ENCODE results near the gene PDS5B. TPM values are rescaled to one million over a fixed set of nuclear protein-coding genes. Genes with fewer than 3 reads are reported as not detected.
A peak's percentile ranks its signal among the peaks of the same experiment; 100 is the strongest.

PDS5B gene, protein sequence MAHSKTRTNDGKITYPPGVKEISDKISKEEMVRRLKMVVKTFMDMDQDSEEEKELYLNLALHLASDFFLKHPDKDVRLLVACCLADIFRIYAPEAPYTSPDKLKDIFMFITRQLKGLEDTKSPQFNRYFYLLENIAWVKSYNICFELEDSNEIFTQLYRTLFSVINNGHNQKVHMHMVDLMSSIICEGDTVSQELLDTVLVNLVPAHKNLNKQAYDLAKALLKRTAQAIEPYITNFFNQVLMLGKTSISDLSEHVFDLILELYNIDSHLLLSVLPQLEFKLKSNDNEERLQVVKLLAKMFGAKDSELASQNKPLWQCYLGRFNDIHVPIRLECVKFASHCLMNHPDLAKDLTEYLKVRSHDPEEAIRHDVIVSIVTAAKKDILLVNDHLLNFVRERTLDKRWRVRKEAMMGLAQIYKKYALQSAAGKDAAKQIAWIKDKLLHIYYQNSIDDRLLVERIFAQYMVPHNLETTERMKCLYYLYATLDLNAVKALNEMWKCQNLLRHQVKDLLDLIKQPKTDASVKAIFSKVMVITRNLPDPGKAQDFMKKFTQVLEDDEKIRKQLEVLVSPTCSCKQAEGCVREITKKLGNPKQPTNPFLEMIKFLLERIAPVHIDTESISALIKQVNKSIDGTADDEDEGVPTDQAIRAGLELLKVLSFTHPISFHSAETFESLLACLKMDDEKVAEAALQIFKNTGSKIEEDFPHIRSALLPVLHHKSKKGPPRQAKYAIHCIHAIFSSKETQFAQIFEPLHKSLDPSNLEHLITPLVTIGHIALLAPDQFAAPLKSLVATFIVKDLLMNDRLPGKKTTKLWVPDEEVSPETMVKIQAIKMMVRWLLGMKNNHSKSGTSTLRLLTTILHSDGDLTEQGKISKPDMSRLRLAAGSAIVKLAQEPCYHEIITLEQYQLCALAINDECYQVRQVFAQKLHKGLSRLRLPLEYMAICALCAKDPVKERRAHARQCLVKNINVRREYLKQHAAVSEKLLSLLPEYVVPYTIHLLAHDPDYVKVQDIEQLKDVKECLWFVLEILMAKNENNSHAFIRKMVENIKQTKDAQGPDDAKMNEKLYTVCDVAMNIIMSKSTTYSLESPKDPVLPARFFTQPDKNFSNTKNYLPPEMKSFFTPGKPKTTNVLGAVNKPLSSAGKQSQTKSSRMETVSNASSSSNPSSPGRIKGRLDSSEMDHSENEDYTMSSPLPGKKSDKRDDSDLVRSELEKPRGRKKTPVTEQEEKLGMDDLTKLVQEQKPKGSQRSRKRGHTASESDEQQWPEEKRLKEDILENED (N-terminal part only)
- total RNA-seq (10 to 100 TPM; 32.5 to 42.1 TPM), polyA plus RNA-seq (ENCODE audit: insufficient read length in 6 of 6) (10 to 100 TPM; 62.6 to 75.8 (median 71.5) TPM)
- long read RNA-seq, donor 1, partial matches to known transcripts, result 40 of 45 reads
- long read RNA-seq, donor 1, other reads (novel, unspliced or antisense), result 0 of 45 reads
- long read RNA-seq, donor 2, full-length matches to known transcripts, result 8 of 90 reads
- long read RNA-seq, donor 2, partial matches to known transcripts, result 82 of 90 reads
- long read RNA-seq, donor 2, other reads (novel, unspliced or antisense), result 0 of 90 reads
- long read RNA-seq, donor 3, partial matches to known transcripts, result 9 of 10 reads
- long read RNA-seq, donor 3, other reads (novel, unspliced or antisense), result 0 of 10 reads
- long read RNA-seq, donor 4, partial matches to known transcripts, result 0 of 1 reads
- long read RNA-seq, donor 4, other reads (novel, unspliced or antisense), result 1 of 1 reads
- long read RNA-seq, donor 5, partial matches to known transcripts, result 0 of 1 reads
- long read RNA-seq, donor 5, other reads (novel, unspliced or antisense), result 0 of 1 reads
- long read RNA-seq, donor 6, partial matches to known transcripts, result 14 of 15 reads
- long read RNA-seq, donor 6, other reads (novel, unspliced or antisense), result 0 of 15 reads
- long read RNA-seq, donor 7, partial matches to known transcripts, result 0 of 1 reads
- long read RNA-seq, donor 7, other reads (novel, unspliced or antisense), result 0 of 1 reads
- long read RNA-seq, donor 8, partial matches to known transcripts, result 6 of 7 reads
- long read RNA-seq, donor 8, other reads (novel, unspliced or antisense), result 0 of 7 reads
- long read RNA-seq, donor 9, result 0 reads
- long read RNA-seq, donor 10, result 0 reads
- long read RNA-seq, donor 11, partial matches to known transcripts, result 99 of 103 reads
- long read RNA-seq, donor 11, other reads (novel, unspliced or antisense), result 0 of 103 reads
- long read RNA-seq, donor 12, partial matches to known transcripts, result 19 of 21 reads
- long read RNA-seq, donor 12, other reads (novel, unspliced or antisense), result 0 of 21 reads

GRCh38 chr13:32586080-32586900 lies at the start of gene PDS5B:
PDS5B (plus strand) TSS chr13:32586452; CDS start chr13:32648773, 62,321 bp downstream.
- Histone ChIP-seq H3K4me1 (peaks cover 10 to 40% of the 10 kb centered on the region in 2 donors), H3K27ac (peak within 1 kb of the TSS; percentile 94 to 98), H3K9me3 (no peaks in the 10 kb centered on the region), H3K36me3 (no peaks in the 10 kb centered on the region), H3K27me3 (no peaks in the 10 kb centered on the region), H3K4me3 (peak within 1 kb of the TSS; percentile 53 to 70)
- DNase-seq (peak; percentile 94 to 99 (median 96)), ATAC-seq (peak; percentile 98)
- TF ChIP-seq, protein P1, sequence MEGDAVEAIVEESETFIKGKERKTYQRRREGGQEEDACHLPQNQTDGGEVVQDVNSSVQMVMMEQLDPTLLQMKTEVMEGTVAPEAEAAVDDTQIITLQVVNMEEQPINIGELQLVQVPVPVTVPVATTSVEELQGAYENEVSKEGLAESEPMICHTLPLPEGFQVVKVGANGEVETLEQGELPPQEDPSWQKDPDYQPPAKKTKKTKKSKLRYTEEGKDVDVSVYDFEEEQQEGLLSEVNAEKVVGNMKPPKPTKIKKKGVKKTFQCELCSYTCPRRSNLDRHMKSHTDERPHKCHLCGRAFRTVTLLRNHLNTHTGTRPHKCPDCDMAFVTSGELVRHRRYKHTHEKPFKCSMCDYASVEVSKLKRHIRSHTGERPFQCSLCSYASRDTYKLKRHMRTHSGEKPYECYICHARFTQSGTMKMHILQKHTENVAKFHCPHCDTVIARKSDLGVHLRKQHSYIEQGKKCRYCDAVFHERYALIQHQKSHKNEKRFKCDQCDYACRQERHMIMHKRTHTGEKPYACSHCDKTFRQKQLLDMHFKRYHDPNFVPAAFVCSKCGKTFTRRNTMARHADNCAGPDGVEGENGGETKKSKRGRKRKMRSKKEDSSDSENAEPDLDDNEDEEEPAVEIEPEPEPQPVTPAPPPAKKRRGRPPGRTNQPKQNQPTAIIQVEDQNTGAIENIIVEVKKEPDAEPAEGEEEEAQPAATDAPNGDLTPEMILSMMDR (IDR thresholded peaks at IDR 0.05), result peak; percentile 95 to 98
- intact Hi-C loops (cut with DNase I), result loop anchor here in 1 of 2 donors (5.0 kb wide), 1 partner anchor 51 kb away; no protein-coding TSS in a partner anchor

- Histone ChIP-seq H3K36me3 (peaks cover 0 to 22% of the 10 kb centered on the region in 2 donors), H3K27me3 (no peaks in the 10 kb centered on the region), H3K9me3 (no peaks in the 10 kb centered on the region), H3K4me3 (peak overlapping the region; percentile 66 to 82), H3K27ac (peak overlapping the region; percentile 96), H3K4me1 (peaks cover 10 to 56% of the 10 kb centered on the region in 2 donors)
- DNase-seq, result peak in 2 of 4 donors; percentile 50 to 83
- TF ChIP-seq, protein P1 (IDR thresholded peaks at IDR 0.05), result no peak
- peak; percentile 8 for ATAC-seq
- intact Hi-C loops (cut with DNase I), result no loop called here
Observed at GRCh38 chr13:32537580-32538142, 48.6 kb upstream of the PDS5B start.

DNA sequence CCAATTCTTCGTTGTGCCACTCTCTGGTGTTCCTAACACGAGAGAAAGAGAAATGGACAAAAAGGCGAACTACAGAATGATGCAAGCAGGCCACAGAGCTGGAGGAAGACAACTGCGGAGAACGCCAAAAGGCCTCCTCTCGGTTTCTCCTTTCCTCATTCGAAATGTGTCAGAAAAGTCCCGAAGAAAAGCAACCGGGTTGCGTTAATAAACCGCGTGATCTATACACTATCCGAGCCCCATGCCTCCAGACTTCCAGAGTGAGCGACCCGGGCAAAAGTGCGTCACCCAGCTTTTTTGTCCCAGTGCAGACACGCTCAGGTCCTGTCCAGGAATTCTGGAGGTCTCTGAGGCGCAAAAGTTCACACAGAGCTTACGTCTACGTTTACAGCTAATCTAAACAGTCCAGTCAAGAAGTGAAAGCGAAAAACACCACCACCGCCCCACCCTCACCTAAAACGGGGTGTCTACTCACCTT lies 48.1 kb upstream of the PDS5B start:
- Histone ChIP-seq H3K4me1 (peaks cover 10 to 51% of the 10 kb centered on the region in 2 donors), H3K36me3 (peaks cover 0 to 21% of the 10 kb centered on the region in 2 donors), H3K27me3 (no peaks in the 10 kb centered on the region), H3K9me3 (no peaks in the 10 kb centered on the region), H3K27ac (peak overlapping the region; percentile 96), H3K4me3 (peak overlapping the region; percentile 66 to 82)
- peak in 2 of 4 donors; percentile 31 to 56 for DNase-seq
- ATAC-seq, result peak; percentile 80
- TF ChIP-seq, protein P1 (IDR thresholded peaks at IDR 0.05), result no peak
- intact Hi-C loops (cut with DNase I), result no loop called here
